Smooth muscle cell (in vitro differentiated cells): ENCODE measurements around the gene RETREG2. TPM values are rescaled to one million over a fixed set of nuclear protein-coding genes. Genes with fewer than 3 reads are reported as not detected.

Source experiments
- DNase-seq: peaks from one replicate; lab custom pipeline; 2025; ENCODE audit not compliant: unreplicated experiment; lab: John Stamatoyannopoulos, UW
- H2AFZ ChIP-seq: fragments of 200-600 bp; sonication (generic); 2 replicates; pipeline ENCODE4 v1.6.0; 2016; ENCODE audit warnings: antibody characterized with exemption, low read depth, mild to moderate bottlenecking
- H3F3A ChIP-seq: fragments of 200-600 bp; sonication (generic); 2 replicates; pipeline ENCODE4 v1.6.0; 2017; ENCODE audit warnings: antibody characterized with exemption, low read depth
- H3K27ac ChIP-seq: fragments of 200-600 bp; sonication (generic); 2 replicates; pipeline ENCODE4 v1.5.1; 2016; ENCODE audit warnings: low read depth, mild to moderate bottlenecking
- H3K27me3 ChIP-seq: fragments of 200-600 bp; sonication (generic); 2 replicates; pipeline ENCODE4 v1.6.1; 2016; ENCODE audit warnings: low read depth, mild to moderate bottlenecking
- H3K36me3 ChIP-seq: fragments of 200-600 bp; sonication (generic); 2 replicates; pipeline ENCODE4 v1.5.1; 2016; ENCODE audit warnings: low read depth
- H3K4me1 ChIP-seq: fragments of 200-600 bp; sonication (generic); 2 replicates; pipeline ENCODE4 v1.5.1; 2016; ENCODE audit warnings: low read depth
- H3K4me2 ChIP-seq: fragments of 200-600 bp; sonication (generic); 2 replicates; pipeline ENCODE4 v1.6.0; 2016; ENCODE audit warnings: mild to moderate bottlenecking
- H3K4me3 ChIP-seq: fragments of 200-600 bp; sonication (generic); 2 replicates; pipeline ENCODE4 v1.5.1; 2016; ENCODE audit warnings: mild to moderate bottlenecking
- H3K79me2 ChIP-seq: fragments of 200-600 bp; sonication (generic); 2 replicates; pipeline ENCODE4 v1.6.0; 2016; ENCODE audit warnings: low read depth, mild to moderate bottlenecking
- H3K9ac ChIP-seq: fragments of 200-600 bp; sonication (generic); 2 replicates; pipeline ENCODE4 v1.6.0; 2016; ENCODE audit warnings: low read depth
- H3K9me3 ChIP-seq: fragments of 200-600 bp; sonication (generic); replicated peaks from 2 replicates; pipeline ENCODE4 v1.5.1; 2016; ENCODE audit warnings: low read depth
- H4K20me1 ChIP-seq: fragments of 200-600 bp; sonication (generic); 2 replicates; pipeline ENCODE4 v1.6.0; 2016; ENCODE audit warnings: low read depth
- CTCF ChIP-seq: fragments of 200-600 bp; sonication (generic); IDR thresholded peaks from 2 replicates; pipeline ENCODE4 v1.5.1; 2017; ENCODE audit warnings: borderline replicate concordance, mild to moderate bottlenecking, antibody characterized with exemption; ENCODE audit not compliant: insufficient read depth, poor library complexity, severe bottlenecking
- WGBS: methylation state at CpG from one replicate; pipeline ENCODE4 v1.1.7; 2016; ENCODE audit warnings: low lambda C conversion rate; 5-methylcytosine and 5-hydroxymethylcytosine counted together
- polyA plus RNA-seq: library from polyadenylated mRNA; unstranded; fragments of >200 nt; fragmentation: Nextera tagmentation; extraction: Ambion mirVana; gene quantifications from 2 replicates; pipeline ENCODE4 v1.2.1, GENCODE V29; 2016
- total RNA-seq: library from RNA; depleted of rRNA; stranded (reverse); fragments of >200 nt; gene quantifications from 2 replicates; pipeline ENCODE4 v1.2.3, GENCODE V29; 2014

The RETREG2 gene
- total and polyA plus RNA-seq, 2 experiments from 2014 or later = 48.7 to 57.2 TPM

- peaks cover 11% of the 10 kb centered on the region for H3K36me3 ChIP-seq
- H3K27me3 ChIP-seq = no peaks in the 10 kb centered on the region
- TF ChIP-seq CTCF = no peak
- peak overlapping the region; percentile 99 for H3K4me3 ChIP-seq
- peaks cover 8% of the 10 kb centered on the region for H4K20me1 ChIP-seq
- peak overlapping the region; percentile 99 for H3K4me2 ChIP-seq
- H3K27ac ChIP-seq = peak overlapping the region; percentile 96
- no peak overlapping the region for H2AFZ ChIP-seq
- peak overlapping the region; percentile 96 for H3K9ac ChIP-seq
- peaks cover 46% of the 10 kb centered on the region for H3K79me2 ChIP-seq
- DNase-seq = no peak
- 77% methylated on average over 7 of the region's 7 CpGs for WGBS
- no peaks in the 10 kb centered on the region for H3K9me3 ChIP-seq
- peaks cover 18% of the 10 kb centered on the region for H3K4me1 ChIP-seq
- peaks cover 7% of the 10 kb centered on the region for H3F3A ChIP-seq
Measured at GRCh38 chr2:219228041-219228910, 50.2 kb downstream of the RETREG2 start.

GRCh38 chr2:219228911-219229304 lies 50.8 kb downstream of the RETREG2 start:
- peaks cover 7% of the 10 kb centered on the region for H3F3A ChIP-seq
- H3K4me2 ChIP-seq = peak overlapping the region; percentile 99
- TF ChIP-seq CTCF = no peak
- peaks cover 18% of the 10 kb centered on the region for H3K4me1 ChIP-seq
- peak overlapping the region; percentile 96 for H3K27ac ChIP-seq
- peaks cover 46% of the 10 kb centered on the region for H3K79me2 ChIP-seq
- no peaks in the 10 kb centered on the region for H3K9me3 ChIP-seq
- DNase-seq = no peak
- H3K4me3 ChIP-seq = peak overlapping the region; percentile 99
- peaks cover 13% of the 10 kb centered on the region for H3K36me3 ChIP-seq
- no peaks in the 10 kb centered on the region for H3K27me3 ChIP-seq
- 8% methylated on average over 18 of the region's 19 CpGs for WGBS
- H3K9ac ChIP-seq = peak overlapping the region; percentile 96
- H4K20me1 ChIP-seq = peaks cover 8% of the 10 kb centered on the region
- H2AFZ ChIP-seq = peak overlapping the region; percentile 50

GRCh38 chr2:219229305-219230058 lies 51.4 kb downstream of the RETREG2 start, which contains the start of the genes ANKZF1 and ATG9A:
Gene ANKZF1 (plus strand): TSS chr2:219229806. CDS start chr2:219230258, 452 bp downstream.
Gene ATG9A (minus strand): TSS chr2:219229636. CDS start chr2:219228024, 1,612 bp downstream.
- TF ChIP-seq CTCF = no peak
- peaks cover 7% of the 10 kb centered on the region for H3F3A ChIP-seq
- H2AFZ ChIP-seq = peak within 1 kb of the TSS; percentile 50
- no peaks in the 10 kb centered on the region for H3K9me3 ChIP-seq
- peak within 1 kb of the TSS; percentile 96 for H3K9ac ChIP-seq
- 1% methylated on average over 56 of the region's 80 CpGs for WGBS
- peaks cover 8% of the 10 kb centered on the region for H4K20me1 ChIP-seq
- peaks cover 46% of the 10 kb centered on the region for H3K79me2 ChIP-seq
- no peaks in the 10 kb centered on the region for H3K27me3 ChIP-seq
- H3K4me2 ChIP-seq = peak within 1 kb of the TSS; percentile 99
- peak; percentile 87 for DNase-seq
- H3K27ac ChIP-seq = peak within 1 kb of the TSS; percentile 96
- H3K36me3 ChIP-seq = peaks cover 19% of the 10 kb centered on the region
- peak within 1 kb of the TSS; percentile 99 for H3K4me3 ChIP-seq
- H3K4me1 ChIP-seq = peaks cover 18% of the 10 kb centered on the region
